HEK293 (cell line): Measurements from ENCODE around the gene NUCB1.

Experiments used
- CTCF ChIP-seq: fragments of 450-650 bp; formaldehyde crosslinking; IDR thresholded peaks from 2 replicates; pipeline ENCODE4 v1.5.1; 2016; ENCODE audit warnings: missing biosample characterization, missing genetic modification characterization
- GLIS2 ChIP-seq: fragments of 450-650 bp; formaldehyde crosslinking; IDR thresholded peaks from 2 replicates; pipeline ENCODE4 v1.5.1; 2016; ENCODE audit warnings: missing biosample characterization, missing genetic modification characterization
- REST ChIP-seq: fragments of 450-650 bp; formaldehyde crosslinking; IDR thresholded peaks from 2 replicates; pipeline ENCODE4 v1.5.1; 2016; ENCODE audit warnings: missing biosample characterization, missing genetic modification characterization
- ZBTB1 ChIP-seq: fragments of 450-650 bp; formaldehyde crosslinking; IDR thresholded peaks from 2 replicates; pipeline ENCODE4 v1.5.1; 2016; ENCODE audit warnings: missing biosample characterization, missing genetic modification characterization
- ZBTB49 ChIP-seq: fragments of 450-650 bp; formaldehyde crosslinking; IDR thresholded peaks from 2 replicates; pipeline ENCODE4 v1.5.1; 2016; ENCODE audit warnings: missing biosample characterization, missing genetic modification characterization, low read depth
- ZNF112 ChIP-seq: fragments of 450-650 bp; formaldehyde crosslinking; IDR thresholded peaks from 2 replicates; pipeline ENCODE4 v1.5.0; 2017; ENCODE audit warnings: missing biosample characterization, missing genetic modification characterization
- ZNF416 ChIP-seq: fragments of 450-650 bp; formaldehyde crosslinking; IDR thresholded peaks from 2 replicates; pipeline ENCODE4 v1.5.1; 2016; ENCODE audit warnings: missing biosample characterization, missing genetic modification characterization
- ZNF549 ChIP-seq: fragments of 450-650 bp; IDR thresholded peaks from 2 replicates; pipeline ENCODE4 v1.5.1; 2018; ENCODE audit warnings: missing biosample characterization, missing genetic modification characterization, mild to moderate bottlenecking, inconsistent platforms, moderate library complexity
- ZNF624 ChIP-seq: fragments of 450-650 bp; formaldehyde crosslinking; IDR thresholded peaks from 2 replicates; pipeline ENCODE4 v1.5.1; 2017; ENCODE audit warnings: missing biosample characterization, missing genetic modification characterization
- ZNF704 ChIP-seq: fragments of 450-650 bp; formaldehyde crosslinking; IDR thresholded peaks from 2 replicates; pipeline ENCODE4 v1.5.1; 2016; ENCODE audit warnings: missing biosample characterization, missing genetic modification characterization

- TF ChIP-seq ZNF624 (tag by site-specific recombination) (no peak), ZNF549 (tag by site-specific recombination) (no peak), ZNF416 (tag by site-specific recombination) (no peak), REST (no peak), ZNF704 (tag by site-specific recombination) (no peak), GLIS2 (no peak), ZBTB1 (no peak), CTCF (tag by site-specific recombination) (peak; percentile 22; the same call in 1 of the 2 replicates), ZBTB49 (tag by site-specific recombination) (no peak), ZNF112 (tag by site-specific recombination) (no peak)
Measured at GRCh38 chr19:48899781-48900476, at the start of gene NUCB1.
